Measurements from ENCODE around the gene LRRN4CL. TPM values are rescaled to one million over a fixed set of nuclear protein-coding genes. Genes with fewer than 3 reads are reported as not detected.
"Not testable (repeated sequence)": the region's sequence is repeated elsewhere in the genome, so short reads cannot be mapped to it uniquely, and the experiment has no call there.

The LRRN4CL gene
- polyA plus RNA-seq, 5 donors, result 0.37 to 1.3 (median 0.55) TPM

DNA sequence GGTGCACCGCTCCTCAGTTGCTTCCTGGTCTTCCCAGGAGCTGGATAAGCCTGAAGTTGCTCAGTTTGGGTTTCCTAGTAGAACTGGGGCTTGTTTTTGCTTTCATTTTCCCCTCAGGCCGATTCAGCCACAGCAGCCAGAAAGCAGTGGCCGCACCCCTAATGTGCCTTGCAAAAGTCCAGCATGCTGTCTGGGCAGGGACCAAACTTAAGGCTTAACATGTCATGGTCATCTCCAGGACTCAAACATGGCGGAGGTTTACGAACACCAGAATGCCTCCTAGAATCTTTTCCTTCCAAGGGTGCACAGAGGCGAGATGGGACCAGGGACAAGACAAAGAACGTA is 20.6 kb upstream of the LRRN4CL start:
- DNase-seq, result no peak

DNA sequence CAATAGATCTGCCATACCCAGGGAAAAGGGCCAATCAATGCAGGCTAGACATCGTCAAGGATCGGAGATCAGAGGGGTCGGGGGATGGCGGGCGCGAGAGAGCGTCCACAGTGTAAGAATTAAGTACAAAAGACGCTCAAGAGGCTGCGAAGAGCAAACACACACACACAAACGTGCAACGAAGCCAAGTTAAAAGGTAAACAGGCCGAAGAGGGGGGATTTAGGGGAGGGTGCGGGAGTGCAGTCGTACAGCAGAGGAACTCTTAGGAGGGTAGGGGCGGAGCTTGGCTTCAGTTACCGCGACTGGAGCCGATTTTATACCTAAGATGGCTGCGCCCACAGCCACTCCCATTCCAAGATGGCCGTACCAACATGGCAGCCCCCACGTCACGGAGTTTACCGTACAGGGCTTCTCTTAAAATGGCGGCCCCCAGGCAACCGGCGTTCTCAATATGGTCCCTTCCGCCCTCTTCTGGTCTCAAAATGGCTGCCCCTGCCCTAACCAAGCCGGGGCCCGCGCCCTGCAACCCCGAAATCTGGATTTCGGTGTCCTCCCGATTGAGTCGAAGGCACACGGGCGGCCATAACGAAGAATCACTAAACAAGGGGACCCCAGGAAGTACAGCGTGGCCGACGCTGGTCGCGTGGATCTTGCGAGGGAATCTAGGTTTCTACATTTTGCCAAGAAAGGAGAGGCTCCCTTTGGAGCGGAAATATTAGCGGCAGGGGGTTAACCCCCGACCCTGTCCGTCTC is 20.1 kb upstream of the LRRN4CL start:
- peak; percentile 96 to 98 for DNase-seq

DNA sequence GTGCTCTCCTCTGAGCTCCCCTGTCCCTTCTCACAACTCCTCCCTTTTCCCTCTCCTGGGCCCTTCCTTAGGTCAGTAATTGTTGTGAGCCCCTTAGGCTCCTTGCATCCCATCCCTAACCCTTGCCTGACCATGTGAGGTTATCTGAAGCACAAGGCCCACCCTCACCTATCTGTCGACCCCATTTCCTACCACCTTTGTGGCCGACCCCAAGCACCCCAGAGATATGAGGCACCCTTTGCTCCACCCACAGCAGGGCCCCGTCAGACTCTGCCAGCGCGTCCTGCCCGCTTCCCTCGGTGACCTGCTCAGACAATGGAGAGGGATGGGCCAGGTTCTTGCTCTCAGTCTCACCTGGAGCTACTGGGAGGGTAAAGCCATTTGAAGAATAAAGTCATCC is 19.5 kb upstream of the LRRN4CL start:
- no peak for DNase-seq

DNA sequence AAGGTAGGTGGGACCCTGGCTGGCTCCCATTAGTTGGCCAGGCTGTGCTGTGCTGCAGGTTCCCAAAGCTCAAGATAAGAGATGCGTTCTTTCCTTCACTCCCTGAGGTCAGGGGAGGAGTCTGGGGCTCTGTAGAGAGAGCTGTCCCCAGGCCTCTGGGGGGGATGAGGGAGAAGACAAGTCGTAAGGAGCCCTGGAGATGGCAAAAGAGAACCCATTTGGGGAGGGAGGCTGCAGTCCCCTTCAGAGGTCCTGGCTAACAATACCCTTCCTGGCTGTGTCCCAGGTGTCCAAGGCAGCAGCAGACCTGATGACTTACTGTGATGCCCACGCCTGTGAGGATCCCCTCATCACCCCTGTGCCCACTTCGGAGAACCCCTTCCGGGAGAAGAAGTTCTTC is 19.1 kb upstream of the LRRN4CL start:
- DNase-seq, result no peak

DNA sequence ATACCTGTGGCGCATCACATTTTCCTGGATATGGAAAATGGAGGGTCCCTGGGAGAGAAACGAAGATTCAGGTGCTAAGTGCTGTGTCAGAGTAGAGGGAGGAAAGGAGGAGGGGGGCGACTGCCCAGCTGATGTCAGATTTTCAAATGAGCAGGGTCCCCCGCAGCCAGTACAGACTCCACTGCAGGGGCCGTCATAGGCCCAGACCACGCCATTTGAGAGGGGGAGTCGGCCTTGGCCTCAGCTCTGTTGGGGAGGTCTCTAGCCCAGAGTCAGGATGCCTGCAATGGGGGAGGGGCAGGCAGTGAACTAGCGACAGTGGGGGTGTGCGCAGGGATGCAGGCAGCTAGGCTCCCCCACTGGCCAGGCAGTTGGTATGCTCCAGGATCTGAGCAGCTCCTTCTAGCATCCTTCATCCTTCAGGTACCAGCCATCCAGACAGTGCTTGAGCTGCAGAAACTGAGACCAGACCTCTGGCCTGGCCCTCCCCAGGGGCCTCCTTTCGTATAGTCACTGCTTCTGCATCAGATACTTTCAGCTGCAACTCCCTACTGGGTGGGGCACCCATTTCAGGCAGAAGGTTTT is 18.0 kb upstream of the LRRN4CL start, which contains the start of the genes BSCL2 and GNG3:
BSCL2 (minus strand) TSS at position 148 of the 585 bp plus-strand sequence. CDS start 229 bp downstream, outside the sequence.
GNG3 (plus strand) TSS at position 400 of the 585 bp plus-strand sequence. CDS start 620 bp downstream, outside the sequence.
- DNase-seq, result no peak

DNA sequence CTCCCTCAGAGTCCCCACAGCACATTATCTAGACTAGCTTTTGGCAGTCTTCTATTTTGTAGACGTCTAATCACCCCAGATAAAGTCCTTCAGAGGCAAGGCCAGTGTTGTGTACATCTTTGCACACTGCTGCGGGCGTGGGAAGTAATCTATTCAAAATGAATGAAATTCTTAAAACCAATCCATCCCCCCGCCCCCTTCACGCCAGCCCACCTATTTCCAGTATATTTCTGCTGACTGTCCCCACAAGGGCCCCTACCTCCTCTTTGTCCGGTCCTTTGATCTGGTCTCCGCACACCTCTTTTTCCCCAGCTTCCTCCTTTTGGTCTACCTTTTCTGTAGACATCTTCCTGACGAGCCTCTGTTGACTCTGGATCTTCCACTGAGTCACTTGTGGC is 17.5 kb upstream of the LRRN4CL start:
- DNase-seq, result no peak

DNA sequence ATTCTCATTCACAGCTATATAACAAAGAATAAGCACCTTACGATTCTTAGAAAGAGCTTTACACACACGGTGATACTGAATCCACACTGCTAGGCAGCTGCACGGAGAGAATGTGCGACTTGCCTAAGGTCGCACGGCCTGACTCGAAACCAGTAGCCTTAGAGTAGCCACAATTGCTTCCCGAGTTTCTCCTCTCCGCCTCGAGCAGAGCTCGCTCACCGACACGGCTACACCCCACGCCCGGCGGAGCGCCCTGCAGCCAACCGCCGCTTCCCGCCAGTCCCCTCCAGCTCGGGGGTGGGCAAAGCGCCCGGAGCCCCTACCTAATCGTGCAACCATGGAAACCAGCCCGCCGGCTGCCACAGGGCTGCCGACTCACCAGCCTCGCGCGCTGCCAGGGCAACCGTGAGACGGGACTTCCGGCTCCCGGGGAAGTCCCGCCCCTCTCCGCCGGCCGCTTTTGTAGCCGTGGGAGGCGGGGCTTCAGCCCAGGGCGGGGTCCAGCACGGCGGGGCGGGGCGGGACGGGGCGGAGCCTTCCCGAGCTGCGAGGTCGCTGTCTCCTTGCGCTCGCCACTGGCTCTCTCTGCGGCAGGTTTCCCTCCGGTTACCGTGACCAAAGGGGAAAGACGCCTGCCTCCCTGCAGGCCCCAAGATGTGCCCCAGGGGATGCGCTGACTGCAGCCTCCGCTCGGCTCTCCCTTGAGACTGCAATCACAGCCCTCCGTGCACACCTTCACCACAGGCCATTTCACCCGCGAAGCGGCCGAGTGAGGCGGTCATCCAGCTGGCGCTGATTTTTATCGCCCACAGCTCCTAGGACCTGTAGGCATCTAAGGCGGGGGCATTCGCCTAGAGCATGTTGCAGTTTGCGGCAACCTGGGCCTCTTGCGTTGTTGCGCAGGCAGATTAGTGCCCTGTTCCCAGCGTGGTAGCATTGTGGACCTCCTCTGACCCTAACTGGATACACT is 16.8 kb upstream of the LRRN4CL start:
- peak; percentile 91 to 92 for DNase-seq

DNA sequence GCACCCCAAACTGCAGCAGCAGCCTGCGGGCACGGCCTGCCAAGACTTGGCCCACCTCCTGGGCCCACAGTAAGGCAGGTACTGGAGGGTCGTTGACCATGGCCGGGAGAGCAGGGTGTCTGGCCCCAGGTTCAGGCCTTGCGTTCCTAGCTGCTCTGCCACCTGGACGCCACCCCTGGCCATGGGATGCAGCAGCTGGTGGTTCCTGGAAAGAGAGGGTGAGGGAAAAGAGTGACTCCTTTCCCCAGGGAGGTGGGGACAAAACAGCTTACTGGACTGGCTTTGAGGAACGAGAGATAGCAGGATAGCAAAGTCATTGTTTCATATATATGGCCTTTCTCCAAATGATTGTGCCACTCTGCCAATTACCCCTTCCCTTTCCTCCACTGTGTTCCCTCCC is 16.1 kb upstream of the LRRN4CL start:
- no peak for DNase-seq

DNA sequence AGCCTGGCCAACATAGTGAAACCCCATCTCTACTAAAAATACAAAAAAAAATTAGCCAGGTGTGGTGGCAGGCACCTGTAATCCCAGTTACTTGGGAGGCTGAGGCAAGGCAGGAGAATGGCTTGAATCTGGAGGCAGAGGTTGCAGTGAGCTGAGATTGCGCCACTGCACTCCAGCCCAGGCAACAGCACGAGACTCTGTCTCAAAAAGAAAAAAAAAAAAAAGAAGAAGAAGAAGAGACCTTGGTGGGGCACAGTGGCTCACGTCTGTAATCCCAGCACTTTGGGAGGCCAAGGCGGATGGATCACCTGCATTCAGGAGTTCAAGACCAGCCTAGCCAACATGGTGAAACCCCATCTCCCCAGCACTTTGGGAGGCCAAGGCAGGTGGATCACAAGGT is 14.6 kb upstream of the LRRN4CL start:
- DNase-seq, result not testable (repeated sequence)

DNA sequence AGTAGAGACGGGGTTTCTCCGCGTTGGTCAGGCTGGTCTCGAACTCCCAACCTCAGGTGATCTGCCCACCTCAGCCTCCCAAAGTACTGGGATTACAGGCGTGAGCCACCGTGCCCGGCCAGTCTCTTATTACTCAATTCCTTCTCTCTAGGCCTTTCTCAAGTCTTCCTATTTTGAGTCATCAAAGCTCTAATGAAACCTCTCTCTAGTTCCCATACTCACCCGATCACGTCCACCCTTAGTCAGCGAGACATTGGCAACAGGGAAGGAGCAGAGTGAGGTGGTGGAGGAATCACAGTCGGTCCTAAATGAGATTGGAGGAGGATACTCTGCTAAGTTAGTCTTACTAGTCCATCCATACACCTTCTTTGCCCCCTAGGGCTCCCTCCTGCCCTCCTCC is 12.9 kb upstream of the LRRN4CL start:
- no peak for DNase-seq

DNA sequence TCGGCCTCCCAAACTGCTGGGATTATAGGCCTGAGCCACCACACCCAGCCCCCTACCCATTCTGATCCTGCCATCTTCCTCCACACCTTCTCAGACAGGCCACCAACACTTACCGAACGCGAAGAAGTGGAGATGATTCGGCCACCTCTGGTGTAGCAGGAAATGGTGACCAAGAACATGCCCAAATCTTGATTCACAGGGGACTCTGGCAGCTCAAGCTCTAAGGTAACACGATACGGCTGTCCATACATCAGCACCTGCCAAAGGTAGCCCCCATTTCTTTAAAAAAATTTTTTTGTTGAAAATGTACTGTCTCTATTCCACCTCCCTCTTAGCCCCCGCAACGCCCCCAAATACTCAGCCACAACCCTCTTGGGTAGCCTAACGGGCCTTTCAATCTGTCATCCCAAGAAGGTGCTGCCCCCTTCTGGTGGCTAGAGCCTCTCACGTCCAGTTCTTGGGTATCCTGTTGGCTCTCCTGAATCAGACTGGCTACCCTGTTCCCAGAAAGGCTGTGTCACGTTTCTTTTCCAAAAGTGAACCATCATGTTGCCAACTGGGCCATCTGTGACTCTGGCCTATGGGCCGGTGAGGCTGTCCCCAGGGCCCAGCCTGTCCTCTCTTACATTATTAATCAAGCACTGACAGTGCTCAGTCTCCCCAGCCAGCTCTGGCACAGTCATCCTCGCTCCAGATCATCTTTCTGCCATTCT is 5.3 kb upstream of the LRRN4CL start:
- DNase-seq, result no peak

DNA sequence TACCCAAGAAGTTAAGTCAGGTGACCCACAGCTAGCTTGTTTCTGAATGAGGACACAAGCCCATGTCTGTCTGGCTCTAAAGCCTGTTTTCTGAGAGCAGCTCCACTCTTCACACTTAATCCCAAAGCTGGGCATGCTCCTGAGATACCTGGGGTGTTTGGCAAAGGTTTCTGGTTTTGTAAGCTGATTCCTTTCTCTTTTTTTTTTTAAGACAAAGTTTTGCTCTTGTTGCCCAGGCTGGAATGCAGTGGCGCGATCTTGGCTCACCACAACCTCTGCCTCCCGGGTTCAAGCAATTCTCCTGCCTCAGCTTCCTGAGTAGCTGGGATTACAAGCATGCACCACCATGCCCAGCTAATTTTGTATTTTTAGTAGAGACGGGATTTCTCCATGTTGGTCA is 4.3 kb upstream of the LRRN4CL start:
- DNase-seq, result not testable (repeated sequence)

DNA sequence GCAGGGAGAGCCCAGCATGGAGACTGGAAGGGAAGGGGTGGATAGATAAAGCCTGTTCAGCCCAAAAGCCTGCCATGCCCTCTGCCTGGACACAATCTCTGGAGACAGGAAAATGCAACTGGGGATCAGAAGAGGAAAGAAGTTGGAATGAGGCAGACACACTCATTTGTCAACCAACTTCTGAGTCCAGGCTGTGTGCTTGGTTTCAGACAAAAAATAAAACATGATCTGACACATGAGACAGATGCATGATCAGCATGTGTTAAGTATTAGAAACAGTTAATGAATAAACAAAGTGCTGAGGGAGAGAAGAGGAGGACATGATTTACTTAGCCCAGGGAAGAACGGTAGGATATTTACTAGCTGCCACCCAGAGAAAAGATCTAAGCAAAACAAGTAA is 839 bp downstream of the LRRN4CL start:
- no peak for DNase-seq

DNA sequence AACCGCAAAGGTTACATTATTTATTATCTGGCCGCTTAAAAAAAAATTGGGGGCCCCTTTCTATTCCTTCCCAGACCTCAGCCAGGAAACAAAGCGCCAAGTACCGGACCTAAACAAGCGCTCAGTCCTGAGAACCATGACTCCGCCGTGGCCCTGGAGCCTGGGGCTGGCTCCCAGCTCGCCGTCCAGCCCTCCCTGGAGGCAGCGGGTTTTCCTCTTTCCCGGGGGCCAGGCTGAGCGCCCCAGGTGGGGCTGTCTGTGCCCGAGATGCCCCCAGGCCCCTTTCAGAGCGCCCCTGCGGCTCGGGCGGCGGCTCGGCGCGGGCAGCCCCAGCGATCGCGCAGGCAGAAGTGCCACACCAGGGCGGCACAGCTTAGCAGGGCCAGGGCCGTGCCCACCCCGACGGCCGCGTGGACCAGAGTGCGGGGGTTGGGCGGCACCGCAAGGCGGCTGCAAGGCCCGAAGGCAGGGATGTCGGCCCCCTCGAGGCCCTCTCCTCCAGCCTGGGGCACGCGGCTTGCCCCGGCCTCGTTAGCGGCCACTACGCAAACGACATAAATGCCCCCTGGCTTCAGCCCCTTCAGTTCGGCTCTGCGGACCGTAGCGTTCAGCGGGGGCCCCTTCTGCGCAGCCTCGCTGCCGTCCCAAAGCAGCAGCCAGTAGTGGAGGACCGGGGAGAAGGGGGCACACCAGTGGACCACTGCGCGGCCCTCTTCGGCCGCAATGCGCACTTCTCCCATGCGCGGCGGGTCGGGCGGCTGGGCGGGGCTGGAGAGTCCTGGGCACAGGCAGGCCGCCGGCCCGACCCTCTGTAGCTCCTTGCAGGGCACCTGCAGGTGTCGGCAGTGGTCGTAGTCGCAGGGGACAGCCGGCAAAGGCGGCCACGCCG is 1.6 kb downstream of the LRRN4CL start:
- DNase-seq, result no peak

DNA sequence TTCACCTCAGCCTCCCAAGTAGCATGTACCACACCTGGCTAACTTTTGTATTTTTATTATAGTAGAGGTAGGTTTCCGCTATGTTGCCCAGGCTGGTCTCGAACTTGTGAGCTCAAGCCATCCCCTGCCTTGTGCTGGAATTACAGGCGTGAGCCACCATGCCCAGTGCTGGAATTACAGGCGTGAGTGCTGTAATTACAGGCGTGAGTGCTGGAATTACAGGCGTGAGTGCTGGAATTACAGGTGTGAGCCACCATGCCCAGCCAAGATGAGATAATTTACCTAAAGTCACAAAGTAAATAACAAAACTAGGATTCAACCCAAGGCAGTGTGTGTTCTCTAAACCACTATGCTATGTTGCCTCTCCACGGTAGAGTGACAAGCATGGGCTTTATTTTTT is 6.8 kb downstream of the LRRN4CL start:
- no peak for DNase-seq

DNA sequence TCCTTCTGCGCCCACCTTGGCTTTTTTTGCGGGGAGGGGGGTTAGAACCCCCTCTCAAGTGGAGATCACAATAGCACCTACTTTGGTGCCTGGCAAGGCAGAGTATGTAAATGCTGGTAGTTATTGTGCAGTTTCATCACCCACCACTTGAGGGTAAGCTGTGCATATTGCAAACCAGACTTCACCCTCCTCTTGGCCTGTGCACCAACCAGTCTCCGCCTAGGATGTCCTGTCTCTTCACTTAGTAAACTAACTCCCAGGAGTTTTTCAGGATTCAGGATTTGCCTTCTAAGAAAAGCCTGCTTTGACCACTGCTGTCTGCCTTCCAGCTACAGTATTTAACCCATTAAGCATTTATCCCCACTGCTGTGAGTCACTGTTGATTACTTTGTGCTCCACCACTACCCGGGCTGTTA is 8.5 kb downstream of the LRRN4CL start:
- no peak for DNase-seq

DNA sequence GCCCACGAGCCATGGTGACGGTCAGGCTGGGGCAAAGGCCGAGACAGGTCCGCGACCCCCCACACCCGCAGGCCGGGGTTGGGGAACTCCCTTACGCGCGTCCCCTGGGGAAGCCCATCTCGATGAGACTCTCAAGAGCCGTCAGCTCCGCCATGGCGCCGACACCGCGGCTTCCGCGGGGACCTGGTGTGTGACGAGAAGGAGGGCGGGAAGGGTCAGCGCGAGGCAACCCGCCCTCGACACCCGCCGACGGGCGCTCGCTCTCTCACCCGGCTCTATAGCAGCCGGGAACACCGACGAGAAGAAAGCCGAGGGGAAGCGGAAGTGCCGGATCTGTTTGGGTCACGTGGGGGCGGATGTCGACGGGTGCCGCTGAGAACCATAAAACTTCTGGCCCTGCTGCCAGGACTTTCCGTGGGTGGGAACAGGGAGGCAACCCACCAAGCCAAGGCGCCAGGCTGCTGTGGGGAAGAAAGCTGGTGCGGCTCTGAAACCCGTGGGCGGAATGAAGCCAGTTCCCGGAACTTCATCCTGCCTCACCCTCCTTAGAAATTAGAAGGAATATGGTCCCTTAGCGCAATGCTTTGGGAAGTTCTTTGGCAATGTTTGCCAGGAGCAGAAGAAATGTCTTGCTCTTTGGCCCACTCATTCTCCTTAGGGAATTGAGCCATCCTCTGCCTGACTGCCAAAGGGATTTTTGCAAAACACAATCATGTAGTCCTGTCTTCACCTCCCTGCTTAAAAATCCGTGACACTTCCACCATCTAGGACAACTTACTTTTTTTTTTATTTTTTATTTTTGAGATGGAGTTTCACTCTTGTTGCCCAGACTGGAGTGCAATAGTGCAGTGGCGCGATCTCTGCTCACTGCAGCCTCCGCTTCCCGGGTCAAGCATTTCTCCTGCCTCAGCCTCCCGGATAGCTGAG is 10.3 kb downstream of the LRRN4CL start, which contains the start of gene UBXN1:
UBXN1 (minus strand) TSS at position 304 of the 927 bp plus-strand sequence; CDS start at position 154, 150 bp downstream.
- DNase-seq, result peak; percentile 87 to 89

DNA sequence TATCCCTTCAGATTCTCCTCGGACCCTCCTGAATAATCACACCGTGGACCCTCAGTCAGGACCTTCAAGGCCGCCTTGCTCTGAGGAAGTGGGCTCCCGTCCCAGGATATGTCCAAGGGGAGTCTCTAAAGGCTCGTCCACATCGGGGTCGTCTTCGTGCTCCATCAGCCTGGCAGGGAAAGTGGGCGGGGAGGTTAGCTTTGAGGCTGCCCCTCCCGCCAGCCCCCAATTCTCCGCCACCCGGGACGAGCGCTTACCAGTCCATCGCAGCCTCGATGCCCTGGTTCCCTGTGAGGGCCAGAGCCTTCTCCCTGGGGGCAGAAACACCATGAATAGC is 10.9 kb downstream of the LRRN4CL start:
- DNase-seq, result no peak

DNA sequence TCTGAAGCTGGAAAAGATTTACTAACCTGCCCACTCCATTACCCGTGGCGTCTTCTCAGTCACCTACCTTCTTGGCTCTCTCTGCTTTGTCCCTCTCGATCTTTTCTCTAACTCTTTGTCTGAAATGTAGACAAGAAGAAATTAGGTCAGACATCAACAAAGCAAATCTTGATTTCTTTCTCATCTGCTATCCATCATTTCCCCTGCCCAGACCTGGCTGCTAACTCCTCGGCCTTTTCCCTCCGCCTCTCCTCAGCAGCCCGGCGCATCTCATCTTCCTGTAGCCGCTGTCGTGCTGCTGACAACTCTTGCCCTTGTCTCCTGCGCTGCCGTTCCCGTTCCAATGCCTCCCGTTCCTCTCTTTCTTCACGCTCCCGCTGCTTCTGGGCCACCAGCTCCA is 11.6 kb downstream of the LRRN4CL start:
- DNase-seq, result no peak

All from right lung (tissue), 5 donors.